HG03439 (cell line): Measurements from ENCODE around the gene TPST1.

ENCODE experiments used
- ATAC-seq: cut with Tn5 transposase; IDR thresholded peaks from one replicate; pipeline ENCODE4 v1.9.1; 2021; ENCODE audit warnings: mild to moderate bottlenecking, moderate library complexity; ENCODE audit not compliant: unreplicated experiment

TPST1 gene

GRCh38 chr7:66237906-66238772 lies 33.0 kb downstream of the TPST1 start:
- ATAC-seq: no peak

DNA sequence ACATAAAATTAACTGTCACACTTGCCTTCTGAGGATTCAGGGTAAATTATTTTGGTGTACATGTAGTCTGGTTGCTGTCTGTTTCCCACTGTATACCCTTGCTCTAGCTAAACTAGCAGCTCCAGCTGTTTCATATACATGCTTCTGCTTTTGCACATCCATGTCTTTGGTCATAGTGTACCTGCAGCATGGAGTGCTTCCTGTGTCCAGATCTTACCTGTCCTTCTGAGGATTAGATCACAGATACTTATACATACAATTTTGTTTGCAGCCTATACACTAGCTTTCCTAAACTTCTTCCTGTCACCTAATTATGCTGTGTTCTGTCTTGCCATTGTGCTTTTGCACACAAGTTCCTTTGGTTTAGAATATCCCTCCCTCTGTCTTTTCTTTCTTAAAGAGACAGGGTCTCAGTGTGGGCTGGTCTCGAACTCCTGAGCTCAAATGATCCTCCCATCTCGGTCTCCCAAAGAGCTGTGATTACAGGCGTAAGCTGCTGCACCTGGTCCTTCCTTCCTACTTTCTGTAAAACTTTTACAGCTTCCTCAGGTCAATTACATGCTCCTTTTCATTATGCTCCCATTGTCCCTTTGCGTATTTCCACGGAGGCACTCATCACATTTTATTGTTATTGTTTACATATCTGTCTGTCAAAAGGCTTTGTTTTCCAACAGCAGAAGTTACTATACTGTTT lies 33.8 kb downstream of the TPST1 start:
- no peak for ATAC-seq

GRCh38 chr7:66239467-66239856 lies 34.3 kb downstream of the TPST1 start:
- no peak for ATAC-seq

GRCh38 chr7:66245008-66245407 lies 39.9 kb downstream of the TPST1 start:
- no peak for ATAC-seq

GRCh38 chr7:66246554-66247171 lies 41.5 kb downstream of the TPST1 start:
- ATAC-seq: no peak

- no peak for ATAC-seq
Observed at GRCh38 chr7:66247380-66248078, 42.4 kb downstream of the TPST1 start.

DNA sequence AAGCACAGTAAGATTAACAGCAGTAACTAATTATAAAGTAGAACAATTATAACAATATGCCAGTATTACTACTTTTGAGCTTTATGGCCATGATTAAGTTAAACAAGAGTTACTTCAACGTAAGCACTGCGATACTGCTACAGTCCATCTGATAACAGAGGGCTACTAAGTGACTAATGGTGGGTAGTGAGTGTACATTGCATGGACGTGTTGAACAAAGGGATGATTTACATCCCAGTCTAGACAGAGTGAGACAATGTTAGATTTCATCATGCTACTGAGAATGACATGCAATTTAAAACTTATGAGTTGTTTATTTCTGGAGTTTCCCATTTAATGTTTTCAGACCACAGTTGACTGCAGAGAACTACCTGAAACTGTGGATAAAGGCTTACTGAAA lies 45.6 kb downstream of the TPST1 start:
- no peak for ATAC-seq

DNA sequence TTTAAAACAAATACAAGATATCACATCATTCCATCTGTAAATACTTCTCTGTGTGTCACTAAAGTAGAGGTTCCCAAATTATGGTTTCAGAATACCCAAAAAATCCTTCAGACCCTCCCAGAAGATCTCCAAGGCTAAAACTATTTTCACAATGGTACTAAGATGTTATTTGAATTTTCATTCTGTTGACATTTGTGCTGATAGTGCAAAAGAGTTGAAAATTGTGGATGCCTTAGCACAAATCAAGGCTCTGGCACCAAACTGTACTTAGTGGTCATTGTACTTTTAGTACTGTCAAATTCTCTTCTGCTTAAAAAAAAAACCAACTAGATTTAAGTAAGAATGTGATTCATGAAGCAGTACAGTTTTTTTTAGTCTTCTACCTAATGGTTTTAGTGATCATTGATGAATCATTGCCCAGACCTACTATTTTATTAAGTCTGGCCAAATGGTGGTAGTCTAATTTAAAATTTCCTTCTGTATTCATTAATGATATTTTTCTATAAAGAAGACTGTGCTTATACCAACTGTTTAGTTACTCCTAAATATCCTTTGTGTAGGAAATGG lies 50.5 kb downstream of the TPST1 start:
- no peak for ATAC-seq

DNA sequence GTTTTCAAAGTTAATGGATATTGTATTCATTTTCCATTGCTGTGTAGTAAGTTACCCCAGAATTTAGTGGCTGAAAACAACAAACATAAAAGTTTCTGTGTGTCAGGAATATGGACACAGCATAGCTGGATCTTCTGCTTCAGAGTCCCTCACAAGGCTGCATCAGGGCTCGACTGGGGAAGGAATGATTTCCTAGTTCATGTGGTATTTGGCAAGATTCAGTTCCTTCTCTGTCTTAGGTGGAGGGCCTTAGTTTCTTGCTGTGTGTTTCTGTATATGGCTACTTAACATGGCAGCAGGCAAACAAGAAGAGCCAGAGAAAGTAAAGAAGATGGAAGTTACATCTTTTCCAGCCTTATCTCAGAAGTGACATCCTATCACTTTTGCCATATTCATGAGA lies 51.1 kb downstream of the TPST1 start:
- ATAC-seq: no peak

- ATAC-seq: no peak
Observed at GRCh38 chr7:66257481-66257880, 52.3 kb downstream of the TPST1 start.

GRCh38 chr7:66258409-66258808 lies 53.3 kb downstream of the TPST1 start:
- ATAC-seq: no peak

- no peak for ATAC-seq
Observed at GRCh38 chr7:66261941-66262340, 56.8 kb downstream of the TPST1 start.

GRCh38 chr7:66263936-66264335 lies 58.8 kb downstream of the TPST1 start:
- no peak for ATAC-seq

GRCh38 chr7:66265566-66265965 lies 60.4 kb downstream of the TPST1 start:
- no peak for ATAC-seq

DNA sequence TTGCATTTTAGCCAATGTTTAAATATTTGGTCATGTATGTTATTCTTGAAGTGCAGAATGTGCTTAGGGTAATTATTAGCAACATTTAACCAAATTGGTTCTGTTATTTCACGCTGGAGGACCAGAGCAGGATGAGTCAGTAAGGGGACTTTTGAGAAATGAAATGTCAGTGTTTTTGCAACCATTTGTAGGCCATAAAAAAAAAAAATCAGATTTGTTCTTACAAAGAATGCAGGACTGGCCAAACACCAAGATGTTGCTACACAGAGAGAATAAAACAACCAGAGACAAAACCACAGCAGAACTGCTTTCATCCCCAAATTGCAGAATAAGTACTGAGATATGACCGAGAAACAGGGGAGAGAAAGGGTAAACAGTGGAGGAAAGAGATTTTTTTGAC lies 62.1 kb downstream of the TPST1 start:
- ATAC-seq: no peak

- no peak for ATAC-seq
Observed at GRCh38 chr7:66269978-66270377, 64.8 kb downstream of the TPST1 start.

GRCh38 chr7:66272321-66272720 lies 67.2 kb downstream of the TPST1 start:
- ATAC-seq: no peak

- ATAC-seq: no peak
Observed at GRCh38 chr7:66276363-66276762, 71.2 kb downstream of the TPST1 start.

DNA sequence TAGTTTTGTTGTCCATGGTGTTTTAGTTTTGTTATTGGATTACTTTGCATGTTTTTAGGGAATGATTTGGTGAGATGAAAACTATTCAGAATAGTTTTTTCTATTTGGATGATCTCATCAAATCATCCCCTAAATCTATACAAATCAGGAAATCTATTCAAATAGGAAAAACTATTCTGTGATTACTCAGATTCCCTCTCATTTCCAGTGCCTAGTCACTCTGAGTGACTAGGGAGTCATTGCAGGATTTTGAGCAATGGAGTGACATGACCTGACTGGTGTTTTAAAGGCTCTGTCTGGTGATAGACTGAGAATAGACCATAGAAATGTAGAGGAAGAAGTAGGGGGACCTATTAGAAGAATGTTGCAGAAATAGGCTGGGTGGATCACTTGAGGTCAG lies 72.4 kb downstream of the TPST1 start:
- no peak for ATAC-seq

DNA sequence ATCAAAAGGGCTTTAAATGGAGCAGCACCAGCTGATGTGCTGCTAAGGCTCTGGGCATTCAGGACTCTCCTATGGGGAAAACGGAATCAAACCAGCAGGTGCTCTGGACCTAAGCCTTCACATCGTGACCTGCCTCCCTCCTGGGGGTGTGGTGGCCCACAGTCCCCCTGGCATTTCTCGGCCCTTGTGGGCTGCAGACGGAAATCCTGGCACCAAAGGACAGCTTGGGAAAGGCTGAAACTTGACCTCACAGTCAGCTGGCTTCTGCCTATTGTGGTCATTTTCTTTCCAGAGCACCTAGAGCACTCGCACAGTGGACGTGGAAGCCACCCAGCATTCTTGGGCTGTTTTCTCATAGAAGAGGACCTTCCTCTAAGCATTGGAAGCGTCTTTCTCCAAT lies 74.8 kb downstream of the TPST1 start:
- ATAC-seq: no peak
